RWPE2 (cell line): ENCODE data around the gene SUFU.

Experiments used
- ATAC-seq: fragments of 200-7000 bp; cut with Tn5 transposase; 3 replicates; pipeline ENCODE4 v1.9.1; 2021; ENCODE audit warnings: low read depth
- DNase-seq: peaks from one replicate; pipeline ENCODE4 v3.0.0-alpha.2; 2020; ENCODE audit warnings: low spot score
- H3K27ac ChIP-seq: fragments of 450-650 bp; 2 replicates; pipeline ENCODE4 v1.5.1; 2017; ENCODE audit warnings: mild to moderate bottlenecking; ENCODE audit not compliant: poor library complexity, severe bottlenecking
- H3K27me3 ChIP-seq: fragments of 250-450 bp; sonication (Bioruptor Pico); 2 replicates; pipeline ENCODE4 v1.5.1; 2021; ENCODE audit warnings: mild to moderate bottlenecking, moderate library complexity; ENCODE audit not compliant: insufficient read depth, poor library complexity, severe bottlenecking
- H3K36me3 ChIP-seq: fragments of 250-450 bp; sonication (Bioruptor Pico); 2 replicates; pipeline ENCODE4 v1.5.1; 2020; ENCODE audit warnings: low read depth, mild to moderate bottlenecking, moderate library complexity
- H3K4me1 ChIP-seq: fragments of 250-450 bp; sonication (Bioruptor Pico); 2 replicates; pipeline ENCODE4 v1.5.1; 2021; ENCODE audit warnings: mild to moderate bottlenecking, moderate library complexity; ENCODE audit not compliant: insufficient read depth, poor library complexity, severe bottlenecking
- H3K4me3 ChIP-seq: fragments of 250-450 bp; sonication (Bioruptor Pico); 2 replicates; pipeline ENCODE4 v1.5.1; 2021; ENCODE audit warnings: mild to moderate bottlenecking, moderate library complexity; ENCODE audit not compliant: severe bottlenecking
- H3K9me3 ChIP-seq: fragments of 250-450 bp; sonication (Bioruptor Pico); 2 replicates; pipeline ENCODE4 v1.5.1; 2021; ENCODE audit warnings: mild to moderate bottlenecking, moderate library complexity; ENCODE audit not compliant: severe bottlenecking
- TF ChIP-seq, protein P1 (sequence below): fragments of 450-650 bp; IDR thresholded peaks from one replicate; pipeline ENCODE4 v1.5.1; 2017; ENCODE audit warnings: mild to moderate bottlenecking, moderate library complexity; ENCODE audit not compliant: poor library complexity, severe bottlenecking

Gene SUFU

DNA sequence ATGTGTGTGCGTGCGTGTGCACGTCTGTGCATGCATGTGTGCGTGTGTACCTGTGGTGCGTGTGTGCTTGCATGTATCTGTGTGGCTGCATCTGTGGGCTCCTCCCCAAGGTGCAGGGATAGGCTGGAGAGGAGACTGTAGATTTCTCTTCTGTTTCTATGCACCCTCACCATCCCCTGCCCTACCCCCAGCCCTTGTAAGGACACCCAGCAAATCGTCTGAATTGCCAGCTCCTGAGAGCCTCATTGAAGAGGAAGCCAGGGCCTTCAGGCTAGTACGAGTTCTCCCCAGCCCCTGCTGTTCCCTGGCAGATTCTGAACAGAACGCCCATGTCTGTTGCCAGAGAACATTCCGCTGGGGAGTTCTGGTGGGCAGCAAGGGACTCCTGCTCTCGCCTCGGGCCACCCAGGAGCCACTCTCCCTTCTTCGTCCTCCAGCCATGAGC, 123.5 kb downstream of the SUFU start:
- peaks cover 5% of the 10 kb centered on the region; the same call in 1 of the 2 replicates for H3K36me3 ChIP-seq
- TF ChIP-seq, protein P1, sequence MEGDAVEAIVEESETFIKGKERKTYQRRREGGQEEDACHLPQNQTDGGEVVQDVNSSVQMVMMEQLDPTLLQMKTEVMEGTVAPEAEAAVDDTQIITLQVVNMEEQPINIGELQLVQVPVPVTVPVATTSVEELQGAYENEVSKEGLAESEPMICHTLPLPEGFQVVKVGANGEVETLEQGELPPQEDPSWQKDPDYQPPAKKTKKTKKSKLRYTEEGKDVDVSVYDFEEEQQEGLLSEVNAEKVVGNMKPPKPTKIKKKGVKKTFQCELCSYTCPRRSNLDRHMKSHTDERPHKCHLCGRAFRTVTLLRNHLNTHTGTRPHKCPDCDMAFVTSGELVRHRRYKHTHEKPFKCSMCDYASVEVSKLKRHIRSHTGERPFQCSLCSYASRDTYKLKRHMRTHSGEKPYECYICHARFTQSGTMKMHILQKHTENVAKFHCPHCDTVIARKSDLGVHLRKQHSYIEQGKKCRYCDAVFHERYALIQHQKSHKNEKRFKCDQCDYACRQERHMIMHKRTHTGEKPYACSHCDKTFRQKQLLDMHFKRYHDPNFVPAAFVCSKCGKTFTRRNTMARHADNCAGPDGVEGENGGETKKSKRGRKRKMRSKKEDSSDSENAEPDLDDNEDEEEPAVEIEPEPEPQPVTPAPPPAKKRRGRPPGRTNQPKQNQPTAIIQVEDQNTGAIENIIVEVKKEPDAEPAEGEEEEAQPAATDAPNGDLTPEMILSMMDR = no peak
- H3K27me3 ChIP-seq = no peaks in the 10 kb centered on the region
- peak overlapping the region; percentile 97 for H3K27ac ChIP-seq
- ATAC-seq (no peak), DNase-seq (peak; percentile 25)
- H3K4me3 ChIP-seq = no peak overlapping the region
- peaks cover 54% of the 10 kb centered on the region for H3K4me1 ChIP-seq
- no peaks in the 10 kb centered on the region for H3K9me3 ChIP-seq

DNA sequence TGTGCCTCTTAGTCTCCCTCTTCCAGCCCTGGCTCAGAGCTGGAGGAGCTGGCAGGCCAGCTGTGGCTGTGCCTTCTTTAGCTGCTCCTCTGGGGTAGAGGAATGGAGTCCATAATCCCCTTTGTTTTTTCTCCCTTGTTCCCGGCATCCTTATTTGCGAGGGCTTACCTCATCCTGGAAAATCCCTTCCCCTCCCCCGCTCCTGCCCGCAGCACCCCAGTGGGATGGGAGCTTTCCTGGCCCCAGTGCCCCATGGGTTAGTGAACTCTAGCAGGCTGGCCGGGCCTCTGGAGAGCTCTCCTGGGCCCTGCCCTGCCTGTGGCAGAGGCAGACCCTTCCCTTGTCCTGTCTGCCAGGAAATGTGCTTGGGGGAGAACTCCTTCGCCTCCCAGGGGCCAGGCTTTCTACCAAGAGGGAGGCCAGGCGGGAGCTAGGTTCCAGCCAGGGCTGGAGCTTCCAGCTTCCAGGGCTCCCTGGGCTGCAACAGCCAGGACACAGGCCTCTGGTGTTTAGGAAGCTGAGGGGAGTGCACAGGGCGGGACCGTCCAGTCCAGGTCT, 124.0 kb downstream of the SUFU start:
- peaks cover 59% of the 10 kb centered on the region for H3K4me1 ChIP-seq
- H3K36me3 ChIP-seq = peaks cover 5% of the 10 kb centered on the region; the same call in 1 of the 2 replicates
- ATAC-seq (peak; percentile 2; the same call in 1 of the 3 replicates), DNase-seq (peak; percentile 32)
- TF ChIP-seq, protein P1 = no peak
- H3K27ac ChIP-seq = peak overlapping the region; percentile 97
- no peak overlapping the region for H3K4me3 ChIP-seq
- no peaks in the 10 kb centered on the region for H3K9me3 ChIP-seq
- H3K27me3 ChIP-seq = no peaks in the 10 kb centered on the region

GRCh38 chr10:102628451-102628911, 124.7 kb downstream of the SUFU start:
- H3K27me3 ChIP-seq = no peaks in the 10 kb centered on the region
- H3K36me3 ChIP-seq = peaks cover 5% of the 10 kb centered on the region; the same call in 1 of the 2 replicates
- peak; percentile 65 for ATAC-seq
- peak overlapping the region; percentile 97 for H3K27ac ChIP-seq
- H3K9me3 ChIP-seq = no peaks in the 10 kb centered on the region
- DNase-seq = no peak
- no peak overlapping the region for H3K4me3 ChIP-seq
- TF ChIP-seq, protein P1 = peak; percentile 7
- H3K4me1 ChIP-seq = peaks cover 66% of the 10 kb centered on the region

- H3K4me1 ChIP-seq = peaks cover 75% of the 10 kb centered on the region
- peaks cover 5% of the 10 kb centered on the region; the same call in 1 of the 2 replicates for H3K36me3 ChIP-seq
- DNase-seq (no peak), ATAC-seq (peak; percentile 80)
- H3K9me3 ChIP-seq = no peaks in the 10 kb centered on the region
- no peaks in the 10 kb centered on the region for H3K27me3 ChIP-seq
- TF ChIP-seq, protein P1 = no peak
- H3K27ac ChIP-seq = peak overlapping the region; percentile 97
- H3K4me3 ChIP-seq = no peak overlapping the region
Measured at GRCh38 chr10:102629661-102630614, 126.2 kb downstream of the SUFU start.
